SIG-M5 (cell line): Measurements from ENCODE around the gene APLNR.

Source experiments
- DNase-seq: peaks from one replicate; lab custom pipeline; 2025; lab: John Stamatoyannopoulos, UW

Gene APLNR

GRCh38 chr11:57217053-57217452 lies 20.0 kb downstream of the APLNR start:
- DNase-seq: no peak

GRCh38 chr11:57216463-57216862 lies 20.6 kb downstream of the APLNR start:
- no peak for DNase-seq

- DNase-seq: no peak
Measured at GRCh38 chr11:57214494-57214893, 22.6 kb downstream of the APLNR start.

GRCh38 chr11:57214098-57214417 lies 23.0 kb downstream of the APLNR start:
- no peak for DNase-seq

GRCh38 chr11:57213342-57214097 lies 23.5 kb downstream of the APLNR start:
- DNase-seq: no peak

- no peak for DNase-seq
Measured at GRCh38 chr11:57210781-57211180, 26.3 kb downstream of the APLNR start.

GRCh38 chr11:57207168-57207567 lies 29.9 kb downstream of the APLNR start:
- no peak for DNase-seq

- DNase-seq: no peak
Measured at GRCh38 chr11:57205041-57205641, 31.9 kb downstream of the APLNR start.

GRCh38 chr11:57203882-57204480 lies 33.1 kb downstream of the APLNR start:
- DNase-seq: no peak

GRCh38 chr11:57203359-57203758 lies 33.7 kb downstream of the APLNR start:
- no peak for DNase-seq

- DNase-seq: no peak
Measured at GRCh38 chr11:57202281-57202680, 34.8 kb downstream of the APLNR start.

- no peak for DNase-seq
Measured at GRCh38 chr11:57200917-57201316, 36.1 kb downstream of the APLNR start.

GRCh38 chr11:57199330-57199729 lies 37.7 kb downstream of the APLNR start:
- DNase-seq: no peak

GRCh38 chr11:57197762-57198161 lies 39.3 kb downstream of the APLNR start:
- DNase-seq: no peak

- no peak for DNase-seq
Measured at GRCh38 chr11:57196596-57196995, 40.5 kb downstream of the APLNR start.

- DNase-seq: no peak
Measured at GRCh38 chr11:57192316-57192715, 44.7 kb downstream of the APLNR start.

GRCh38 chr11:57191311-57192219 lies 45.5 kb downstream of the APLNR start:
- no peak for DNase-seq

- DNase-seq: no peak
Measured at GRCh38 chr11:57190548-57190947, 46.5 kb downstream of the APLNR start.
